ENCODE data around the gene SLC19A1.
"Not testable (repeated sequence)": the region's sequence is repeated elsewhere in the genome, so short reads cannot be mapped to it uniquely, and the experiment has no call there.

Gene SLC19A1

DNA sequence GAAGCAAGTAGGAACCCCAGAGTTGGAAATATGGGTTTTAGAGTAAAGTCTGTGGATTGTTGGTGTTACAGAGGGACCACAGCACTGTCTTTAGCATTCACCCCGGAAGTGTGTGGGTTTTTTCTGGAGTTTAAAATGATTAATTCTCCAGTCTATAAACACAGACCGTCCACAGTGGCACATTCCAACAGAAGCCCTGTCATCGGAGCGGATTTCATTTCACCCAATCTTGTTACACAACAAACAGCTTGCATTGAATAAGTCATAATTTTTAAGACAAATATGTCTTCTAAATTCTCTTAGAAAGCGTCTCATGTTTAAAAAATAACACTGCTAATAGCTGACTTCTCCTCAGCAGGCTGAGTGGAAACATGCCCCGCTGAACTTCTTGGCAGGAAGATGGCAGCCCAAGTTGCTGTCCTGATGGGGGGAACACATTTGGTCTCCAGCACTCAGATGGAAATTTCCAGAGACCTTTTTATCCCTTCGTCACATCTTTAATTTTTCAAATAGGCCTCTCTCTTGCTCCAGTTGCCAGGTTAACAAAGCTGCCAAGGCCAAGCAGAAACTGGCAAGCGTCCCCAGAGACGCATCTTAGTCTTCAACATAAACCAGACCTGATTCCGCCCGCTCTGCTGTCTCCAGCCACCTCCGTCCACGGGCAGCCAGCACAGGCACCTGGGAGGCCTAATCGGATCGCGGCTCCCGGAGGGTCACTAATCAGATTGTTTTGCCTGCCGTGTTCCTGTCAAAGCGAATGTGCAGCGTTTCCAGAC is 28.8 kb upstream of the SLC19A1 start:
- DNase-seq (ENCODE audit: low read depth, low spot score), result peak; percentile 50
- no peak overlapping the region for H3K4me3 ChIP-seq (ENCODE audit: low read depth, low read length)
- ChIA-PET POLR2A (interaction anchor here (0.6 kb wide), 1 partner anchor 306 kb away, joined by 3 read pairs; no protein-coding TSS in a partner anchor), CTCF (interaction anchor here (0.8 to 7.2 kb wide), 3 partner anchors 12 to 25 kb away, joined by 3 to 57 read pairs (median 4); no protein-coding TSS in a partner anchor)
- TF ChIP-seq, protein P1, sequence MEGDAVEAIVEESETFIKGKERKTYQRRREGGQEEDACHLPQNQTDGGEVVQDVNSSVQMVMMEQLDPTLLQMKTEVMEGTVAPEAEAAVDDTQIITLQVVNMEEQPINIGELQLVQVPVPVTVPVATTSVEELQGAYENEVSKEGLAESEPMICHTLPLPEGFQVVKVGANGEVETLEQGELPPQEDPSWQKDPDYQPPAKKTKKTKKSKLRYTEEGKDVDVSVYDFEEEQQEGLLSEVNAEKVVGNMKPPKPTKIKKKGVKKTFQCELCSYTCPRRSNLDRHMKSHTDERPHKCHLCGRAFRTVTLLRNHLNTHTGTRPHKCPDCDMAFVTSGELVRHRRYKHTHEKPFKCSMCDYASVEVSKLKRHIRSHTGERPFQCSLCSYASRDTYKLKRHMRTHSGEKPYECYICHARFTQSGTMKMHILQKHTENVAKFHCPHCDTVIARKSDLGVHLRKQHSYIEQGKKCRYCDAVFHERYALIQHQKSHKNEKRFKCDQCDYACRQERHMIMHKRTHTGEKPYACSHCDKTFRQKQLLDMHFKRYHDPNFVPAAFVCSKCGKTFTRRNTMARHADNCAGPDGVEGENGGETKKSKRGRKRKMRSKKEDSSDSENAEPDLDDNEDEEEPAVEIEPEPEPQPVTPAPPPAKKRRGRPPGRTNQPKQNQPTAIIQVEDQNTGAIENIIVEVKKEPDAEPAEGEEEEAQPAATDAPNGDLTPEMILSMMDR (IDR thresholded peaks at IDR 0.05; ENCODE audit: insufficient read depth, low read length, missing control alignments), result no peak

GRCh38 chr21:45570071-45570470 is 27.8 kb upstream of the SLC19A1 start:
- ChIA-PET POLR2A (no interaction called here), CTCF (interaction anchor here (7.2 kb wide), 1 partner anchor 13 kb away, joined by 57 read pairs; no protein-coding TSS in a partner anchor)
- TF ChIP-seq, protein P1 (IDR thresholded peaks at IDR 0.05; ENCODE audit: insufficient read depth, low read length, missing control alignments), result no peak
- no peak overlapping the region for H3K4me3 ChIP-seq (ENCODE audit: low read depth, low read length)
- DNase-seq (ENCODE audit: low read depth, low spot score), result no peak

GRCh38 chr21:45568383-45568782 is 26.1 kb upstream of the SLC19A1 start:
- POLR2A ChIA-PET, result no interaction called here
- no peak overlapping the region for H3K4me3 ChIP-seq (ENCODE audit: low read depth, low read length)
- TF ChIP-seq, protein P1 (IDR thresholded peaks at IDR 0.05; ENCODE audit: insufficient read depth, low read length, missing control alignments), result no peak
- no peak for DNase-seq (ENCODE audit: low read depth, low spot score)
- CTCF ChIA-PET, result interaction anchor here (0.9 to 7.2 kb wide), 5 partner anchors 9 to 251 kb away, joined by 3 to 57 read pairs (median 4); no protein-coding TSS in a partner anchor

DNA sequence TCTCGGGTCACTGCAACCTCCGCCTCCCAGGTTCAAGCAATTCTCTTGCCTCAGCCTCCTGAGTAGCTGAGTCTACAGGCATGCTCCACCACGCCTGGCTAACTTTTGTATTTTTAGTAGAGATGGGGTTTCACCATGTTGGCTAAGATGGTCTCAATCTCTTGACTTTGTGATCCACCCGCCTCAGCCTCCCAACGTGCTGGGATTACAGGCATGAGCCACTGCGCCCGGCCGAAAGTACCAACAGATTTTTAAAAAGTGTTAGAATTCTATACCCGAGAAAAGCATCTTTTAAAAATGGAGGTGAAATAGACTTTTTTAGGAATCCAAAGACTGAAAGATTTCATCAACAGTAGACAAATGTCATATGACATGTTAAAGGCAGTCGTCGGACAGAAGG is 21.9 kb upstream of the SLC19A1 start:
- POLR2A ChIA-PET; DNase-seq (ENCODE audit: low read depth, low spot score); H3K4me3 ChIP-seq (ENCODE audit: low read depth, low read length): not testable (repeated sequence)
- CTCF ChIA-PET, result interaction anchor here (1.4 to 1.8 kb wide), 2 partner anchors 8 to 33 kb away, joined by 7 to 10 read pairs; no protein-coding TSS in a partner anchor

- TF ChIP-seq, protein P1 (IDR thresholded peaks at IDR 0.05; ENCODE audit: insufficient read depth, low read length, missing control alignments), result no peak
- POLR2A ChIA-PET, result no interaction called here
- no peak overlapping the region for H3K4me3 ChIP-seq (ENCODE audit: low read depth, low read length)
- no peak for DNase-seq (ENCODE audit: low read depth, low spot score)
- CTCF ChIA-PET, result interaction anchor here (1.8 kb wide), 1 partner anchor 34 kb away, joined by 7 read pairs; no protein-coding TSS in a partner anchor
These were observed 20.7 kb upstream of the SLC19A1 start for GRCh38 chr21:45562965-45563364.

DNA sequence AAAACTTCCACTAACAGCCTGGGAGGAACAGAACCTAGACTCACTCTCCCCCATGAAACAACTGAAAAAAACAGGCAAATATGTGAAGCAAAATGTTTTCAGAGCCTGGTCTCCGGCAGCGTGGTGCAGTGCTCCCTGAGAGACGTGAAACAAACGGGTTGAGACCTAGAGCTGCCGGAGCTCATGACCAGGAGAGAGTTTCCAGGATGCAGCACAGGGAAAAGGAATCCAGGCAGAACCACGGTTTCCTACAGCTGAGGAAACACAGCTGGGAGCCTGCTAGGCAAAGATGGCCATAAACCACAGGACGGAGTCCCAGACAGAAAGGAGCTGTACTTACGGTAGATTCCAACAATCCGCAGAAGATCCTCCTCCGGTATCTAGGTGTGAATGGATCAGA is 20.2 kb upstream of the SLC19A1 start:
- H3K4me3 ChIP-seq (ENCODE audit: low read depth, low read length), result no peak overlapping the region
- POLR2A ChIA-PET, result no interaction called here
- CTCF ChIA-PET, result interaction anchor here (1.8 kb wide), 1 partner anchor 34 kb away, joined by 7 read pairs; no protein-coding TSS in a partner anchor
- DNase-seq (ENCODE audit: low read depth, low spot score), result no peak
- TF ChIP-seq, protein P1 (IDR thresholded peaks at IDR 0.05; ENCODE audit: insufficient read depth, low read length, missing control alignments), result no peak

- CTCF ChIA-PET, result interaction anchor here (6.1 kb wide), 1 partner anchor 258 kb away, joined by 164 read pairs; no protein-coding TSS in a partner anchor
- H3K4me3 ChIP-seq (ENCODE audit: low read depth, low read length); DNase-seq (ENCODE audit: low read depth, low spot score); POLR2A ChIA-PET: not testable (repeated sequence)
These were observed 19.0 kb upstream of the SLC19A1 start for GRCh38 chr21:45561241-45561640.

All from AG04449 (cell line).